Activated gamma-delta T cell treated with Interleukin-2 at 50 U/mL for 16 hours (primary cell): Measurements from ENCODE around the gene PTPRG.

ENCODE experiments used
- DNase-seq: peaks from one replicate; pipeline ENCODE4 v3.0.0-alpha.2; 2020

The PTPRG gene

GRCh38 chr3:61841988-61842387 lies 280.6 kb downstream of the PTPRG start:
- DNase-seq: no peak

GRCh38 chr3:61844346-61844745 lies 283.0 kb downstream of the PTPRG start:
- no peak for DNase-seq

GRCh38 chr3:61846488-61846887 lies 285.1 kb downstream of the PTPRG start:
- DNase-seq: no peak

GRCh38 chr3:61847784-61848462 lies 286.6 kb downstream of the PTPRG start:
- DNase-seq: no peak

GRCh38 chr3:61848885-61849284 lies 287.5 kb downstream of the PTPRG start:
- no peak for DNase-seq

- no peak for DNase-seq
Observed at GRCh38 chr3:61853912-61854311, 292.5 kb downstream of the PTPRG start.

GRCh38 chr3:61855211-61855610 lies 293.8 kb downstream of the PTPRG start:
- no peak for DNase-seq

- no peak for DNase-seq
Observed at GRCh38 chr3:61857297-61857696, 295.9 kb downstream of the PTPRG start.

GRCh38 chr3:61858054-61858453 lies 296.7 kb downstream of the PTPRG start:
- DNase-seq: no peak

- no peak for DNase-seq
Observed at GRCh38 chr3:61861410-61861809, 300.0 kb downstream of the PTPRG start.

- DNase-seq: no peak
Observed at GRCh38 chr3:61862614-61863289, 301.4 kb downstream of the PTPRG start.

GRCh38 chr3:61863579-61863978 lies 302.2 kb downstream of the PTPRG start:
- DNase-seq: no peak

GRCh38 chr3:61864886-61865285 lies 303.5 kb downstream of the PTPRG start:
- no peak for DNase-seq

- no peak for DNase-seq
Observed at GRCh38 chr3:61865466-61866152, 304.2 kb downstream of the PTPRG start.

GRCh38 chr3:61866153-61866542 lies 304.8 kb downstream of the PTPRG start:
- DNase-seq: no peak

- no peak for DNase-seq
Observed at GRCh38 chr3:61866961-61867461, 305.6 kb downstream of the PTPRG start.

GRCh38 chr3:61868499-61868898 lies 307.1 kb downstream of the PTPRG start:
- DNase-seq: no peak

- DNase-seq: no peak
Observed at GRCh38 chr3:61869371-61869770, 308.0 kb downstream of the PTPRG start.

GRCh38 chr3:61871644-61872043 lies 310.3 kb downstream of the PTPRG start:
- DNase-seq: no peak

GRCh38 chr3:61872077-61872706 lies 310.8 kb downstream of the PTPRG start:
- DNase-seq: no peak

GRCh38 chr3:61875046-61875844 lies 313.9 kb downstream of the PTPRG start:
- no peak for DNase-seq

- no peak for DNase-seq
Observed at GRCh38 chr3:61875976-61876671, 314.8 kb downstream of the PTPRG start.
